ENCODE measurements around the gene AFF3. TPM values are rescaled to one million over a fixed set of nuclear protein-coding genes. Genes with fewer than 3 reads are reported as not detected.

AFF3 gene
- total RNA-seq, 1 experiment from 2014 or later, result not detected

GRCh38 chr2:100151310-100151709, 8.9 kb upstream of the AFF3 start:
- Histone ChIP-seq H3K4me3 (ENCODE audit: low read depth, low read length, poor library complexity, severe bottlenecking) (no peak overlapping the region), H3K4me1 (ENCODE audit: insufficient read depth, low read length, poor library complexity, severe bottlenecking) (no peaks in the 10 kb centered on the region), H3K9me3 (ENCODE audit: low read depth, low read length, poor library complexity, severe bottlenecking) (no peaks in the 10 kb centered on the region), H3K27me3 (replicated peaks; ENCODE audit: insufficient read depth, low read depth, low read length, poor library complexity) (no peaks in the 10 kb centered on the region), H3K36me3 (ENCODE audit: insufficient read depth, low read length, poor library complexity, severe bottlenecking) (no peaks in the 10 kb centered on the region), H3K27ac (ENCODE audit: low read depth, low read length, poor library complexity, severe bottlenecking) (no peak overlapping the region)
- DNase-seq (ENCODE audit: low spot score), result no peak
- intact Hi-C loops (cut with micrococcal nuclease; ENCODE audit: unreplicated experiment), result no loop called here
- ChIA-PET CTCF (no interaction called here), POLR2A (ENCODE audit: low non-redundant PET) (no interaction called here)
- TF ChIP-seq CTCF (conservative IDR thresholded peaks at IDR 0.05; ENCODE audit: low read depth, low read length), result no peak
- no peak for TF ChIP-seq EZH2 (IDR thresholded peaks at IDR 0.05; ENCODE audit: borderline replicate concordance, low read depth, low read length, poor library complexity, severe bottlenecking)
- no TSS peak for BruUV-seq (replicated peaks)

GRCh38 chr2:100148883-100149282, 6.5 kb upstream of the AFF3 start:
- intact Hi-C loops (cut with micrococcal nuclease; ENCODE audit: unreplicated experiment), result no loop called here
- BruUV-seq (replicated peaks), result no TSS peak
- DNase-seq (ENCODE audit: low spot score), result no peak
- H3K36me3 ChIP-seq (ENCODE audit: insufficient read depth, low read length, poor library complexity, severe bottlenecking), result no peaks in the 10 kb centered on the region
- POLR2A ChIA-PET (ENCODE audit: low non-redundant PET), result no interaction called here
- H3K27me3 ChIP-seq (replicated peaks; ENCODE audit: insufficient read depth, low read depth, low read length, poor library complexity), result no peaks in the 10 kb centered on the region
- H3K9me3 ChIP-seq (ENCODE audit: low read depth, low read length, poor library complexity, severe bottlenecking), result no peaks in the 10 kb centered on the region
- H3K4me3 ChIP-seq (ENCODE audit: low read depth, low read length, poor library complexity, severe bottlenecking), result no peak overlapping the region
- CTCF ChIA-PET, result no interaction called here
- no peak overlapping the region for H3K27ac ChIP-seq (ENCODE audit: low read depth, low read length, poor library complexity, severe bottlenecking)
- TF ChIP-seq EZH2 (IDR thresholded peaks at IDR 0.05; ENCODE audit: borderline replicate concordance, low read depth, low read length, poor library complexity, severe bottlenecking), result no peak
- no peaks in the 10 kb centered on the region for H3K4me1 ChIP-seq (ENCODE audit: insufficient read depth, low read length, poor library complexity, severe bottlenecking)

GRCh38 chr2:100146657-100146960, 4.2 kb upstream of the AFF3 start:
- DNase-seq (ENCODE audit: low spot score), result no peak
- BruUV-seq (replicated peaks), result no TSS peak
- Histone ChIP-seq H3K27me3 (replicated peaks; ENCODE audit: insufficient read depth, low read depth, low read length, poor library complexity) (no peaks in the 10 kb centered on the region), H3K4me1 (ENCODE audit: insufficient read depth, low read length, poor library complexity, severe bottlenecking) (no peaks in the 10 kb centered on the region), H3K9me3 (ENCODE audit: low read depth, low read length, poor library complexity, severe bottlenecking) (no peaks in the 10 kb centered on the region), H3K4me3 (ENCODE audit: low read depth, low read length, poor library complexity, severe bottlenecking) (no peak overlapping the region), H3K27ac (ENCODE audit: low read depth, low read length, poor library complexity, severe bottlenecking) (no peak overlapping the region), H3K36me3 (ENCODE audit: insufficient read depth, low read length, poor library complexity, severe bottlenecking) (no peaks in the 10 kb centered on the region)
- POLR2A ChIA-PET (ENCODE audit: low non-redundant PET), result no interaction called here
- intact Hi-C loops (cut with micrococcal nuclease; ENCODE audit: unreplicated experiment), result no loop called here
- TF ChIP-seq CTCF (conservative IDR thresholded peaks at IDR 0.05; ENCODE audit: low read depth, low read length) (no peak), EZH2 (IDR thresholded peaks at IDR 0.05; ENCODE audit: borderline replicate concordance, low read depth, low read length, poor library complexity, severe bottlenecking) (no peak)
- CTCF ChIA-PET, result no interaction called here

- DNase-seq (ENCODE audit: low spot score), result no peak
- BruUV-seq (replicated peaks), result no TSS peak
These were observed 3.7 kb upstream of the AFF3 start for GRCh38 chr2:100145893-100146656.

More at GRCh38 chr2:100145893-100146656, 3.7 kb upstream of the AFF3 start:
- no peaks in the 10 kb centered on the region for H3K27me3 ChIP-seq (replicated peaks; ENCODE audit: insufficient read depth, low read depth, low read length, poor library complexity)
- no peaks in the 10 kb centered on the region for H3K4me1 ChIP-seq (ENCODE audit: insufficient read depth, low read length, poor library complexity, severe bottlenecking)
- intact Hi-C loops (cut with micrococcal nuclease; ENCODE audit: unreplicated experiment), result no loop called here
- TF ChIP-seq CTCF (conservative IDR thresholded peaks at IDR 0.05; ENCODE audit: low read depth, low read length), result no peak
- no peak for TF ChIP-seq EZH2 (IDR thresholded peaks at IDR 0.05; ENCODE audit: borderline replicate concordance, low read depth, low read length, poor library complexity, severe bottlenecking)
- H3K9me3 ChIP-seq (ENCODE audit: low read depth, low read length, poor library complexity, severe bottlenecking), result no peaks in the 10 kb centered on the region
- H3K27ac ChIP-seq (ENCODE audit: low read depth, low read length, poor library complexity, severe bottlenecking), result no peak overlapping the region
- POLR2A ChIA-PET (ENCODE audit: low non-redundant PET), result interaction anchor here (0.6 kb wide), 1 partner anchor 140 kb away, joined by 3 read pairs; no protein-coding TSS in a partner anchor
- no peak overlapping the region for H3K4me3 ChIP-seq (ENCODE audit: low read depth, low read length, poor library complexity, severe bottlenecking)
- CTCF ChIA-PET, result no interaction called here
- H3K36me3 ChIP-seq (ENCODE audit: insufficient read depth, low read length, poor library complexity, severe bottlenecking), result no peaks in the 10 kb centered on the region

All from A673 (cell line).